Glomerular endothelial cell (primary cell): ENCODE data around the gene SAPCD1. TPM values are rescaled to one million over a fixed set of nuclear protein-coding genes. Genes with fewer than 3 reads are reported as not detected.

Experiments
- DNase-seq: peaks from one replicate; pipeline ENCODE4 v3.0.0-alpha.2; 2011; ENCODE audit warnings: low read depth, low spot score; ENCODE audit errors: extremely low read depth
- total RNA-seq: library from RNA; depleted of rRNA; stranded (reverse); fragments of >200 nt; gene quantifications from 2 replicates; pipeline ENCODE4 v1.2.3, GENCODE V29; 2015

Gene SAPCD1
- total RNA-seq, 1 donor from 2014 or later: 3.9 TPM

DNA sequence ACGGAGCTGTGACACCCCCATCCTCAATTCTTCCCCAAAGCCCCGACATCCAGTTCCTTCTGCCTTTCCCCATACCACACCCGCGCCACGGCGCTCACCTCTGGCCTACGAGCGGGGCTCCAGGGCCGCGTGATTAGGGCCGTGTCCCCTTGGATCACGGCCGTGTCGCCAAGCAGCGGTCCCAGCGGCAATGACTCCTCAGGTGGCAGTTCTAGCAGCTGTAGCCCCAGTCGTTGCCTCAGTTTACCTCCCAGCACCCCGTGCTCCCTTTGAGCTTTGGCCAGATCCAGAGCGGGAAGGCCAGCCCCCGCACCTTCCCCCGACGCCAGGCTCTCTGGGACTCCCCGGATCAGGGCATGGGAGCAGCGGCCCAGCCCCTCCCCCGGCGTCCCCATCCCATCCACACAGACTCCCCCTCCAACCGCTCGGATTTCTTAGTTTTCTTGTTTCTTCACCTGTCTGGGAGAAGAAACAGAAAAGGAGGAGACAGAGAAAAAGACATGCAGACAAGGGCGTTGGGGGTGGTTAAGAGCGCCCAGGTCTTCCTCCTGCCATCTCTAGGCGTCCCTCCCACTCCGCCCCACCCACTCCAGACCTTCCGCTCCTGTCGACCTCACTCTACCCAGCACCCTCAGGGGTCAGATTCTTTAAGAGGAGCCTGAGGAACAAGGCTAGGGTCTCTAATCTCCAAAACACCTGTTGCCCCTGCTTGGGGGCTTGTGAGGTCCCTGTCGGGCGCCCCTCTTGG lies 33.5 kb upstream of the SAPCD1 start, which contains the start of gene DDAH2:
Gene DDAH2, minus strand, starts transcription at position 533 of the 748 bp plus-strand sequence. Its CDS starts 138 bp downstream, at position 395.
- DNase-seq: no peak

GRCh38 chr6:31729515-31729978 lies 32.9 kb upstream of the SAPCD1 start:
- peak; percentile 62 for DNase-seq

GRCh38 chr6:31729979-31730630 lies 32.4 kb upstream of the SAPCD1 start:
- no peak for DNase-seq

- DNase-seq: no peak
Measured at GRCh38 chr6:31730631-31731086, 31.8 kb upstream of the SAPCD1 start.

- no peak for DNase-seq
Measured at GRCh38 chr6:31732029-31732428, 30.4 kb upstream of the SAPCD1 start.

GRCh38 chr6:31733734-31734133 lies 28.7 kb upstream of the SAPCD1 start:
- no peak for DNase-seq

GRCh38 chr6:31734247-31734820 lies 28.1 kb upstream of the SAPCD1 start:
- DNase-seq: no peak

GRCh38 chr6:31734821-31735406 lies 27.5 kb upstream of the SAPCD1 start:
- no peak for DNase-seq

DNA sequence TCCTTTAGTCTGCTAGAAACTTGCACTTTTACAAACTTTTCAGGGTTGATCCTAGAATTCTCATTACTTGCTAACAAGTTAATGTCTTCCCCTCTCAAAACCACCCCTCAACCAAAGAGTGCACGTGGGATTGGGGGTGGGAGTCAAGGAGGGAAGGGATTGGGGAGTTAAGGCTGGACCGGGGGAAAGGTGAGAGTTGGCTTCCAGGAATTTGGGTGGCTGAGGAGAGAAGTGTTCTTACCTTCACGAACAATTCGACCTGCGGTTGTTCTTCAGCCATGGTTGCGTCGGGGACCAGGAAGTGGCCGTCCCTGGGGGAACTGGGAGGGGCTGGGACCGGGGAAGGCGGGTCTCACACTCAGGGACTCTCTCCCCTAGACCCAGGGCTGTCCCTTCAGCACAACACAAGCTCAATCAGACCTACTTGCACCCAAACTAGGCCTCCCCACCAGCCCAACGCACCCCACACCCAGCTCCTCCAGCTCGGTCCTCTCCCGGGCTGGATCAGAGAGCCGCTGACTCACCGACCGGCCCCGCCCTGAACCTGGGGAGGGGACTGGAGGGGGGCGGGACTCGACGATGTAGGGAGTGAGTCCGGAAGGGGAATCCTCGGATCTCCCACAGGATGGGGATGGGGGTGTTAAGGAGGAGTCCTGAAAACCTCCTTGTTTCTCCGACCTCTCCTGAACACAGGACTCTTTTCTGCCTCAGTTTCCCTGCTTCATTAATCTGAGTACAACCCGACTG lies 26.3 kb upstream of the SAPCD1 start, which contains the start of gene CLIC1:
Gene CLIC1, minus strand, starts transcription at position 510 of the 747 bp plus-strand sequence. Its CDS starts 230 bp downstream, at position 280.
- no peak for DNase-seq

- no peak for DNase-seq
Measured at GRCh38 chr6:31736768-31737314, 25.6 kb upstream of the SAPCD1 start.

- DNase-seq: no peak
Measured at GRCh38 chr6:31737315-31737990, 25.0 kb upstream of the SAPCD1 start.

GRCh38 chr6:31737991-31738979 lies 24.2 kb upstream of the SAPCD1 start:
- DNase-seq: peak; percentile 73

- peak; percentile 94 for DNase-seq
Measured at GRCh38 chr6:31739639-31740396, 22.6 kb upstream of the SAPCD1 start, which contains the start of gene MSH5. TSS of gene MSH5 (plus strand) at chr6:31740005. CDS start at chr6:31740467, 462 bp downstream.

DNA sequence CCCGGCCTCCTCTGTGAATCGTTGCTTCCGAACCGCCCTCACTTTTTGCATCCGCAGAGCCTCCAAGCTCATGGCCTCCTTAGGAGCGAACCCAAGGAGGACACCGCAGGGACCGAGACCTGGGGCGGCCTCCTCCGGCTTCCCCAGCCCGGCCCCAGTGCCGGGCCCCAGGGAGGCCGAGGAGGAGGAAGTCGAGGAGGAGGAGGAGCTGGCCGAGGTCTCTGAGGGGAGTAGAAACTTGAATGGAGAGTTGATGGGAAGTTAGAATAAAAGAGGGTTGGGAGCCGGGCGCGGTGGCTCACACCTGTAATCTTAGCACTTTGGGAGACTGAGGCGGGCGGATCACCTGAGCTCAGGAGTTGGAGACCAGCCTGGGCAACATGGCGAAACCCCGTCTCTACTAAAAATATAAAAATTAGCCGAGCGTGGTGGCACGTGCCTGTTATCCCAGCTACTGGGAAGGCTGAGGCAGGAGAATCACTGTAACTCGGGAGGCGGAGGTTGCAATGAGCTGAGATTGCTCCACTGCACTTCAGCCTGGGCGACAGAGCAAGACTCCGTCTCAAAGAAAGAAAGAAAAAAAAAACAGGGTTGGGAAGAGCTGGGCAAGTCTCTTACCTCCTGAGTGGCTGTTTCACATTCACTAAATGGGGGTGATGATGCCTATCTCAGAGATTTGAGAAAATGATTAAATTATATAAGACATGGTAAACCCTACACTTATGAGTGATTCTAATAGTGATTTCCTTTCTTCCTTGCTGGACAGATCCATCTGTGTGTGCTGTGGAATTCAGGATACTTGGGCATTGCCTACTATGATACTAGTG lies 21.8 kb upstream of the SAPCD1 start:
- no peak for DNase-seq

- DNase-seq: no peak
Measured at GRCh38 chr6:31741815-31742214, 20.6 kb upstream of the SAPCD1 start.

DNA sequence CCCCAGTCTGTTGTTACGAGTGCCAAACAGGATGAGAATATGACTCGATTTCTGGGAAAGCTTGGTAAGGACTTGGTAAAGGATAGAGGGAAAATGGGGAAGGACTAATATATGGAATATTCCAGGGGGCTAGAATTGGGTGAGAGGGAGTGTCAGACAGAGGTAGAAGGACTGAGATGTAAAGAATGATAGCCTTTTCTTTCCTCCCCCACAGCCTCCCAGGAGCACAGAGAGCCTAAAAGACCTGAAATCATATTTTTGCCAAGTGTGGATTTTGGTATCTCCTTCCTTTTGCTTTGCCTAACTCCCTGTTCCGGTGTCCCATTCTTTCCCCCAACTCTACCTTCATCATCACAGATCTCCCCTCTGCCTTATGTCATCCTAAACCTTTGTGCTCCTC lies 19.6 kb upstream of the SAPCD1 start:
- DNase-seq: no peak

GRCh38 chr6:31744422-31744821 lies 18.0 kb upstream of the SAPCD1 start:
- DNase-seq: no peak
